GM23338 (cell line): ENCODE data around the gene MYLK4. TPM values are rescaled to one million over a fixed set of nuclear protein-coding genes. Genes with fewer than 3 reads are reported as not detected.

Experiments
- ATAC-seq: fragments of 200-7000 bp; cut with Tn5 transposase; 3 replicates; pipeline ENCODE4 v1.9.1; 2020
- DNase-seq: peaks from one replicate; pipeline ENCODE4 v3.0.0-alpha.2; 2015; ENCODE audit warnings: low spot score
- H2AFZ ChIP-seq: fragments of 200-600 bp; sonication (generic); 2 replicates; pipeline ENCODE4 v1.8.0; 2016; ENCODE audit warnings: antibody characterized with exemption, mild to moderate bottlenecking, moderate library complexity
- H3F3A ChIP-seq: fragments of 200-600 bp; sonication (generic); replicated peaks from 2 replicates; pipeline ENCODE4 v1.8.0; 2017; ENCODE audit warnings: antibody characterized with exemption, mixed run types, low read depth
- H3K27ac ChIP-seq: fragments of 200-600 bp; sonication (generic); 2 replicates; pipeline ENCODE4 v1.6.1; 2016; ENCODE audit warnings: low read depth
- H3K27me3 ChIP-seq: fragments of 200-600 bp; sonication (generic); 2 replicates; pipeline ENCODE4 v1.8.0; 2016; ENCODE audit warnings: mild to moderate bottlenecking, mixed run types, moderate library complexity; ENCODE audit not compliant: insufficient read depth
- H3K36me3 ChIP-seq: fragments of 200-600 bp; sonication (generic); 2 replicates; pipeline ENCODE4 v1.8.0; 2016; ENCODE audit warnings: mild to moderate bottlenecking; ENCODE audit not compliant: insufficient read depth
- H3K4me1 ChIP-seq: fragments of 200-600 bp; sonication (generic); 2 replicates; pipeline ENCODE4 v1.8.0; 2016; ENCODE audit warnings: mild to moderate bottlenecking, moderate library complexity; ENCODE audit not compliant: insufficient read depth
- H3K4me2 ChIP-seq: fragments of 200-600 bp; sonication (generic); 2 replicates; pipeline ENCODE4 v1.7.1; 2017; ENCODE audit warnings: mixed run types
- H3K4me3 ChIP-seq: fragments of 200-600 bp; sonication (generic); 2 replicates; pipeline ENCODE4 v1.6.1; 2016; ENCODE audit warnings: mixed run types
- H3K79me2 ChIP-seq: fragments of 200-600 bp; sonication (generic); replicated peaks from 2 replicates; pipeline ENCODE4 v1.8.0; 2017; ENCODE audit warnings: mild to moderate bottlenecking; ENCODE audit not compliant: insufficient read depth
- H3K9me2 ChIP-seq: fragments of 200-600 bp; sonication (generic); 2 replicates; pipeline ENCODE4 v1.8.0; 2017; ENCODE audit not compliant: insufficient read depth
- H4K20me1 ChIP-seq: fragments of 200-600 bp; sonication (generic); replicated peaks from 2 replicates; pipeline ENCODE4 v1.8.0; 2017; ENCODE audit warnings: mild to moderate bottlenecking; ENCODE audit not compliant: insufficient read depth
- H3K27ac Mint-ChIP-seq: 2 replicates; pipeline ENCODE4 v1.8.0; 2020; ENCODE audit warnings: inconsistent platforms, mild to moderate bottlenecking, moderate library complexity, mixed read lengths
- H3K27me3 Mint-ChIP-seq: 3 replicates; pipeline ENCODE4 v1.8.0; 2022; ENCODE audit warnings: low read depth, mild to moderate bottlenecking, moderate library complexity, mixed read lengths, inconsistent platforms; ENCODE audit not compliant: insufficient read depth, poor library complexity
- H3K36me3 Mint-ChIP-seq: 3 replicates; pipeline ENCODE4 v1.8.0; 2021; ENCODE audit warnings: low read depth, mild to moderate bottlenecking, inconsistent platforms, moderate library complexity, mixed read lengths
- H3K4me1 Mint-ChIP-seq: 3 replicates; pipeline ENCODE4 v1.8.0; 2020; ENCODE audit warnings: mild to moderate bottlenecking, inconsistent platforms, mixed read lengths
- H3K4me3 Mint-ChIP-seq: 3 replicates; pipeline ENCODE4 v1.8.0; 2021; ENCODE audit warnings: moderate library complexity, mild to moderate bottlenecking, inconsistent platforms, mixed read lengths
- H3K9me3 Mint-ChIP-seq: 3 replicates; pipeline ENCODE4 v1.8.0; 2020; ENCODE audit warnings: moderate library complexity, mild to moderate bottlenecking, inconsistent platforms, mixed read lengths
- CREB1 ChIP-seq: fragments of 250-450 bp; sonication (Bioruptor Pico); IDR thresholded peaks from 2 replicates; pipeline ENCODE4 v1.5.0; 2020; ENCODE audit warnings: low read depth, mild to moderate bottlenecking, moderate library complexity
- CTCF ChIP-seq, 2 experiments: fragments of 200-600 bp in 1 of 2; sonication (generic) in 1 of 2; conservative IDR thresholded peaks; 2 replicates each; pipeline versions ENCODE4 v1.5.1 to v1.6.1; 2016 to 2017; ENCODE audit warnings: antibody characterized with exemption in 2 of 2, low read depth in 2 of 2, mild to moderate bottlenecking in 2 of 2, moderate library complexity in 1 of 2
- EZH2 ChIP-seq: fragments of 200-600 bp; sonication (generic); IDR thresholded peaks from one replicate; pipeline ENCODE4 v1.8.0; 2017; ENCODE audit warnings: antibody characterized with exemption, mild to moderate bottlenecking, low read depth; ENCODE audit not compliant: unreplicated experiment
- EZH2phosphoT487 ChIP-seq: fragments of 200-600 bp; sonication (generic); IDR thresholded peaks from one replicate; pipeline ENCODE4 v1.8.1; 2018; ENCODE audit warnings: antibody characterized with exemption; ENCODE audit not compliant: unreplicated experiment
- NANOG ChIP-seq: IDR thresholded peaks from 2 replicates; pipeline ENCODE4 v1.6.1; 2016; ENCODE audit warnings: antibody characterized with exemption, borderline replicate concordance
- POLR2AphosphoS5 ChIP-seq: IDR thresholded peaks from 2 replicates; pipeline ENCODE4 v1.6.1; 2016; ENCODE audit warnings: antibody characterized with exemption, low read depth
- REST ChIP-seq: IDR thresholded peaks from one replicate; pipeline ENCODE4 v1.6.1; 2018; ENCODE audit warnings: antibody characterized with exemption; ENCODE audit not compliant: unreplicated experiment
- STAT1 ChIP-seq: IDR thresholded peaks from one replicate; pipeline ENCODE4 v1.6.1; 2016; ENCODE audit warnings: antibody characterized with exemption; ENCODE audit not compliant: unreplicated experiment
- ZNF114 ChIP-seq: fragments of 250-450 bp; sonication (Bioruptor Pico); IDR thresholded peaks from 2 replicates; pipeline ENCODE4 v1.5.0; 2020; ENCODE audit warnings: mild to moderate bottlenecking, moderate library complexity
- ZNF331 ChIP-seq: fragments of 250-450 bp; sonication (Bioruptor Pico); IDR thresholded peaks from 2 replicates; pipeline ENCODE4 v1.5.0; 2020; ENCODE audit warnings: low read depth, mild to moderate bottlenecking, moderate library complexity
- polyA plus RNA-seq: library from polyadenylated mRNA; unstranded; fragments of >200 nt; fragmentation: Nextera tagmentation; extraction: Ambion mirVana; gene quantifications from 2 replicates; pipeline ENCODE4 v1.2.1, GENCODE V29; 2016
- total RNA-seq: library from RNA; depleted of rRNA; stranded (reverse); fragments of >200 nt; shearing (Covaris generic); gene quantifications from 2 replicates; pipeline ENCODE4 v1.2.3, GENCODE V29; 2014

Gene MYLK4
- total and polyA plus RNA-seq, 2 experiments from 2014 or later, result 0.03 to 0.17 TPM

- TF ChIP-seq REST (no peak), CREB1 (CRISPR knock-in tag) (no peak), NANOG (no peak), ZNF331 (CRISPR knock-in tag) (no peak), EZH2 (no peak), STAT1 (no peak), EZH2phosphoT487 (no peak), POLR2AphosphoS5 (no peak)
Observed at GRCh38 chr6:2686515-2686914, 64.2 kb downstream of the MYLK4 start (continued).

- no peak for DNase-seq
Observed at GRCh38 chr6:2684766-2685754, 65.7 kb downstream of the MYLK4 start.

More at GRCh38 chr6:2684766-2685754, 65.7 kb downstream of the MYLK4 start:
- no peak overlapping the region for H3K4me2 ChIP-seq
- Mint-ChIP-seq H3K9me3 (no peaks in the 10 kb centered on the region), H3K27me3 (peaks cover 5% of the 10 kb centered on the region), H3K4me3 (no peak overlapping the region), H3K27ac (no peak overlapping the region), H3K4me1 (peaks cover 3% of the 10 kb centered on the region), H3K36me3 (no peaks in the 10 kb centered on the region)
- H3F3A ChIP-seq, result no peaks in the 10 kb centered on the region
- ATAC-seq, result no peak
- H2AFZ ChIP-seq, result no peak overlapping the region
- H3K27me3 ChIP-seq, result no peaks in the 10 kb centered on the region
- no peaks in the 10 kb centered on the region for H3K36me3 ChIP-seq
- no peak overlapping the region for H3K4me3 ChIP-seq
- no peak overlapping the region for H3K27ac ChIP-seq
- H3K79me2 ChIP-seq, result no peaks in the 10 kb centered on the region
- TF ChIP-seq ZNF114 (no peak), CTCF (conservative IDR thresholded peaks at IDR 0.05; ENCODE audit: low read depth in 2 of 2) (no peak)
- H3K4me1 ChIP-seq, result no peaks in the 10 kb centered on the region
- H3K9me2 ChIP-seq, result 0 out of 2 replicates have a peak, but pooled peaks cover 5% of the 10 kb centered on the region
- no peaks in the 10 kb centered on the region for H4K20me1 ChIP-seq
